OCI-LY7 (cell line): ENCODE results near the gene MATR3. TPM values are rescaled to one million over a fixed set of nuclear protein-coding genes. Genes with fewer than 3 reads are reported as not detected.
A peak's percentile ranks its signal among the peaks of the same experiment; 100 is the strongest.

Experiments
- BruUV-seq: library from RNA; stranded (reverse); fragments of 400-500 nt; replicated peaks from 2 replicates; lab custom pipeline; 2021; lab: Mats Ljungman, UMichigan
- CTCF ChIA-PET: fragments of 300-600 bp; sonication (Branson Sonifier 250); formaldehyde crosslinking; loops from one replicate; lab custom pipeline; 2022; ENCODE audit warnings: antibody characterized with exemption; ENCODE audit not compliant: unreplicated experiment; lab: Charles Lee
- POLR2A ChIA-PET: fragments of 300-600 bp; sonication (Branson Sonifier 250); formaldehyde crosslinking; loops from one replicate; lab custom pipeline; 2022; ENCODE audit warnings: antibody characterized with exemption; lab: Charles Lee
- DNase-seq: peaks from one replicate; pipeline ENCODE4 v3.0.0-alpha.2; 2015; ENCODE audit warnings: low spot score
- H2AFZ ChIP-seq: fragments of 200-600 bp; sonication (generic), shearing (Covaris generic); 2 replicates; pipeline ENCODE4 v1.6.1; 2014; ENCODE audit warnings: mild to moderate bottlenecking, antibody characterized with exemption, low read length, moderate library complexity
- H3K27ac ChIP-seq: fragments of 200-600 bp; sonication (generic); 2 replicates; pipeline ENCODE4 v1.5.1; 2014; ENCODE audit warnings: mixed run types, low read depth, mild to moderate bottlenecking, moderate library complexity, low read length, inconsistent platforms; ENCODE audit not compliant: poor library complexity, severe bottlenecking
- H3K36me3 ChIP-seq: fragments of 200-600 bp; sonication (generic); 2 replicates; pipeline ENCODE4 v1.6.1; 2014; ENCODE audit warnings: mild to moderate bottlenecking, antibody characterized with exemption, low read length, moderate library complexity, mixed read lengths; ENCODE audit not compliant: insufficient read depth
- H3K4me1 ChIP-seq: fragments of 200-600 bp; sonication (generic); 2 replicates; pipeline ENCODE4 v1.5.1; 2014; ENCODE audit warnings: mild to moderate bottlenecking, low read length; ENCODE audit not compliant: insufficient read depth, poor library complexity, severe bottlenecking
- H3K4me2 ChIP-seq: fragments of 200-600 bp; sonication (generic); 2 replicates; pipeline ENCODE4 v1.6.1; 2014; ENCODE audit warnings: mild to moderate bottlenecking, low read length
- H3K4me3 ChIP-seq: fragments of 200-600 bp; sonication (generic); 2 replicates; pipeline ENCODE4 v1.5.1; 2014; ENCODE audit warnings: mild to moderate bottlenecking, low read depth, low read length; ENCODE audit not compliant: poor library complexity, severe bottlenecking
- H3K79me2 ChIP-seq: fragments of 200-600 bp; sonication (generic); 2 replicates; pipeline ENCODE4 v1.6.1; 2016; ENCODE audit warnings: low read depth, mild to moderate bottlenecking, low read length, moderate library complexity, mixed read lengths; ENCODE audit not compliant: insufficient read depth
- H3K9me2 ChIP-seq: fragments of 200-600 bp; sonication (generic); 2 replicates; pipeline ENCODE4 v1.6.1; 2016; ENCODE audit warnings: mild to moderate bottlenecking, low read length, mixed read lengths; ENCODE audit not compliant: insufficient read depth
- H3K9me3 ChIP-seq: fragments of 200-600 bp; sonication (generic); 2 replicates; pipeline ENCODE4 v1.6.1; 2014; ENCODE audit warnings: mild to moderate bottlenecking, mixed run types, low read length, mixed read lengths
- H4K20me1 ChIP-seq: fragments of 200-600 bp; sonication (generic); 2 replicates; pipeline ENCODE4 v1.6.1; 2014; ENCODE audit warnings: mild to moderate bottlenecking, antibody characterized with exemption, low read length, moderate library complexity, mixed read lengths; ENCODE audit not compliant: insufficient read depth
- CTCF ChIP-seq: fragments of 200-600 bp; sonication (generic); conservative IDR thresholded peaks from 2 replicates; pipeline ENCODE4 v1.5.1; 2014; ENCODE audit warnings: mild to moderate bottlenecking, antibody characterized with exemption, low read length, moderate library complexity, mixed read lengths
- EZH2phosphoT487 ChIP-seq: fragments of 200-600 bp; sonication (generic); IDR thresholded peaks from 2 replicates; pipeline ENCODE4 v1.6.1; 2018; ENCODE audit warnings: low read depth, borderline replicate concordance, mild to moderate bottlenecking, mixed run types, antibody characterized with exemption, low read length, moderate library complexity, mixed read lengths
- intact Hi-C: fragments of 100-400 bp; cut with micrococcal nuclease; formaldehyde crosslinking; loops from one replicate; pipeline ENCODE4 v1.10.0; 2022; ENCODE audit not compliant: unreplicated experiment
- total RNA-seq, 2 experiments: library from RNA; depleted of rRNA in 1 of 2; stranded (reverse); fragments of >200 nt in 1 of 2; shearing (Covaris generic) in 1 of 2; gene quantifications; 2 replicates each; pipeline ENCODE4 v1.2.3, GENCODE V29; 2014 to 2022

MATR3 gene
- total RNA-seq, 2 experiments from 2014 or later = 205 to 270 TPM

GRCh38 chr5:139297439-139298133 is 4.0 kb downstream of the MATR3 start:
- H3K9me2 ChIP-seq = no peaks in the 10 kb centered on the region

GRCh38 chr5:139298242-139298641 is 4.7 kb downstream of the MATR3 start:
- Histone ChIP-seq H2AFZ (no peak overlapping the region), H4K20me1 (peaks cover 77% of the 10 kb centered on the region), H3K9me3 (no peaks in the 10 kb centered on the region), H3K36me3 (peaks cover 83% of the 10 kb centered on the region), H3K4me1 (peaks cover 76% of the 10 kb centered on the region), H3K79me2 (peaks cover 96% of the 10 kb centered on the region), H3K4me2 (peak overlapping the region; percentile 94), H3K9me2 (no peaks in the 10 kb centered on the region), H3K4me3 (peak overlapping the region; percentile 97), H3K27ac (no peak overlapping the region)
- CTCF ChIA-PET = no interaction called here
- DNase-seq = no peak
- no peak for TF ChIP-seq CTCF
- POLR2A ChIA-PET = interaction anchor here (0.8 kb wide), 1 partner anchor 93 kb away, joined by 3 read pairs; no protein-coding TSS in a partner anchor
- intact Hi-C loops = loop anchor here (10.0 kb wide), 2 partner anchors 267 to 723 kb away; partner anchors contain the start of genes HSPA9 and UBE2D2
- BruUV-seq = no TSS peak

More at GRCh38 chr5:139297439-139298133, 4.0 kb downstream of the MATR3 start:
- Histone ChIP-seq H3K4me2 (peak overlapping the region; percentile 94), H3K4me1 (peaks cover 74% of the 10 kb centered on the region), H3K27ac (no peak overlapping the region), H4K20me1 (peaks cover 70% of the 10 kb centered on the region), H3K9me3 (no peaks in the 10 kb centered on the region), H3K79me2 (peaks cover 92% of the 10 kb centered on the region), H3K4me3 (peak overlapping the region; percentile 97), H3K36me3 (peaks cover 77% of the 10 kb centered on the region), H2AFZ (no peak overlapping the region)
- intact Hi-C loops = loop anchor here (10.0 kb wide), 2 partner anchors 267 to 723 kb away; partner anchors contain the start of genes HSPA9 and UBE2D2
- no peak for DNase-seq
- ChIA-PET CTCF (no interaction called here), POLR2A (interaction anchor here (0.5 to 1.4 kb wide), 3 partner anchors 39 to 815 kb away, joined by 3 to 5 read pairs (median 4); no protein-coding TSS in a partner anchor)
- TF ChIP-seq CTCF = no peak
- TF ChIP-seq EZH2phosphoT487 = no peak
- BruUV-seq = no TSS peak

- Histone ChIP-seq H3K4me3 (no peak overlapping the region), H3K4me2 (peak overlapping the region; percentile 94; the same call in 1 of the 2 replicates), H3K36me3 (peaks cover 87% of the 10 kb centered on the region), H3K27ac (no peak overlapping the region), H3K9me3 (no peaks in the 10 kb centered on the region), H3K9me2 (no peaks in the 10 kb centered on the region), H2AFZ (no peak overlapping the region), H3K79me2 (peaks cover 100% of the 10 kb centered on the region), H4K20me1 (peaks cover 89% of the 10 kb centered on the region), H3K4me1 (peaks cover 87% of the 10 kb centered on the region)
- no TSS peak for BruUV-seq
- ChIA-PET CTCF (no interaction called here), POLR2A (interaction anchor here (0.5 to 1.0 kb wide), 3 partner anchors 12 to 253 kb away, joined by 3 read pairs; no protein-coding TSS in a partner anchor)
- TF ChIP-seq CTCF (no peak), EZH2phosphoT487 (no peak)
- DNase-seq = no peak
- intact Hi-C loops = loop anchor here (10.0 kb wide), 2 partner anchors 265 to 725 kb away; partner anchors contain the start of genes HSPA9 and UBE2D2
Measured at GRCh38 chr5:139299486-139299885, 5.9 kb downstream of the MATR3 start.
